ENCODE results near the gene TTK. TPM values are rescaled to one million over a fixed set of nuclear protein-coding genes. Genes with fewer than 3 reads are reported as not detected.

Gene TTK
- total RNA-seq, 1 experiment from 2014 or later, result 46.3 TPM

GRCh38 chr6:80015839-80016435, 11.5 kb downstream of the TTK start:
- RAD21 ChIA-PET (ENCODE audit: low non-redundant PET in 1 of 2, low total read pairs in 2 of 2, uncharacterized antibody in 2 of 2, unreplicated experiment in 2 of 2), result no interaction called here
- Histone ChIP-seq H3K36me3 (ENCODE audit: control insufficient read depth in 1 of 2, insufficient read depth in 2 of 2, low read length in 2 of 2) (peaks cover 29 to 31% of the 10 kb centered on the region in 2 experiments), H3K9me2 (ENCODE audit: insufficient read depth) (no peaks in the 10 kb centered on the region), H3K9me3 (ENCODE audit: control insufficient read depth in 1 of 2, insufficient read depth in 1 of 2, low read depth in 1 of 2, low read length in 2 of 2) (no peaks in the 10 kb centered on the region), H3K9ac (ENCODE audit: low read length) (no peak overlapping the region), H3K79me2 (ENCODE audit: insufficient read depth, low read length) (peaks cover 19% of the 10 kb centered on the region), H2AFZ (ENCODE audit: low read depth, low read length, poor library complexity, severe bottlenecking) (no peak overlapping the region), H3K27me3 (ENCODE audit: insufficient read depth, low read length) (no peaks in the 10 kb centered on the region), H3K4me2 (ENCODE audit: low read length) (no peak overlapping the region), H3K4me3 (replicated peaks in 1 of 2; ENCODE audit: low read depth in 1 of 2, low read length in 2 of 2) (no peak overlapping the region), H3K4me1 (ENCODE audit: control insufficient read depth in 1 of 2, insufficient read depth in 2 of 2, low read length in 2 of 2) (no peaks in the 10 kb centered on the region), H4K20me1 (ENCODE audit: insufficient read depth) (no peaks in the 10 kb centered on the region), H3K27ac (ENCODE audit: low read depth, low read length) (no peak overlapping the region)
- CTCF ChIA-PET, result no interaction called here
- intact Hi-C loops (cut with micrococcal nuclease), result no loop called here
- no peak for ATAC-seq
- POLR2A ChIA-PET, result no interaction called here
- no peak for DNase-seq (ENCODE audit: low read depth, low spot score)
- TF ChIP-seq TCF7L2 (IDR thresholded peaks at IDR 0.05; ENCODE audit: borderline replicate concordance, extremely low read depth, insufficient read depth, insufficient read length), result no peak
- no peak for TF ChIP-seq EZH2 (IDR thresholded peaks at IDR 0.05)
- TF ChIP-seq FOSL1 (IDR thresholded peaks at IDR 0.05; ENCODE audit: low read depth), result no peak
- no peak for TF ChIP-seq ATF3 (IDR thresholded peaks at IDR 0.05)
- TF ChIP-seq ELF1 (IDR thresholded peaks at IDR 0.05; ENCODE audit: borderline replicate concordance, low read depth), result no peak
- TF ChIP-seq YY1 (IDR thresholded peaks at IDR 0.05; ENCODE audit: extremely low read depth, insufficient replicate concordance, low read depth, low read length), result no peak
- TF ChIP-seq RAD21 (IDR thresholded peaks at IDR 0.05; ENCODE audit: low read depth), result no peak
- TF ChIP-seq REST (IDR thresholded peaks at IDR 0.05; ENCODE audit: low read depth), result no peak
- TF ChIP-seq CBX3 (IDR thresholded peaks at IDR 0.05; ENCODE audit: low read depth), result no peak
- no peak for TF ChIP-seq SIN3A (IDR thresholded peaks at IDR 0.05; ENCODE audit: low read depth)
- no TSS peak for BruUV-seq (replicated peaks)
